ENCODE results near the gene KRT23.
"Not testable (repeated sequence)": the region's sequence is repeated elsewhere in the genome, so short reads cannot be mapped to it uniquely, and the experiment has no call there.

The KRT23 gene

GRCh38 chr17:40947929-40948328, 10.5 kb upstream of the KRT23 start:
- DNase-seq, result no peak

GRCh38 chr17:40945414-40945813, 8.0 kb upstream of the KRT23 start:
- no peak for DNase-seq

GRCh38 chr17:40944531-40944930, 7.1 kb upstream of the KRT23 start:
- DNase-seq, result no peak

GRCh38 chr17:40942553-40942952, 5.1 kb upstream of the KRT23 start:
- DNase-seq, result no peak

- DNase-seq, result no peak
These were observed 2.8 kb upstream of the KRT23 start for GRCh38 chr17:40940266-40940665.

- DNase-seq, result no peak
These were observed 1.5 kb upstream of the KRT23 start for GRCh38 chr17:40938981-40939380.

- DNase-seq, result no peak
These were observed 470 bp downstream of the KRT23 start for GRCh38 chr17:40936976-40937375.

GRCh38 chr17:40936437-40936971, 942 bp downstream of the KRT23 start:
- DNase-seq, result no peak

- DNase-seq, result no peak
These were observed 1.8 kb downstream of the KRT23 start for GRCh38 chr17:40935624-40936023.

GRCh38 chr17:40932608-40933007, 4.8 kb downstream of the KRT23 start:
- DNase-seq, result no peak

- no peak for DNase-seq
These were observed 6.1 kb downstream of the KRT23 start for GRCh38 chr17:40931311-40931710.

GRCh38 chr17:40926341-40926740, 11.1 kb downstream of the KRT23 start:
- DNase-seq, result no peak

GRCh38 chr17:40922239-40922638, 15.2 kb downstream of the KRT23 start:
- no peak for DNase-seq

- no peak for DNase-seq
These were observed 16.4 kb downstream of the KRT23 start for GRCh38 chr17:40921026-40921425.

GRCh38 chr17:40917116-40917515, 20.3 kb downstream of the KRT23 start:
- DNase-seq, result not testable (repeated sequence)

- no peak for DNase-seq
These were observed 21.1 kb downstream of the KRT23 start for GRCh38 chr17:40916366-40916765.

GRCh38 chr17:40915721-40916256, 21.7 kb downstream of the KRT23 start:
- no peak for DNase-seq

- DNase-seq, result no peak
These were observed 22.2 kb downstream of the KRT23 start for GRCh38 chr17:40915199-40915661.

GRCh38 chr17:40914075-40914855, 23.2 kb downstream of the KRT23 start:
- DNase-seq, result no peak

- no peak for DNase-seq
These were observed 24.8 kb downstream of the KRT23 start for GRCh38 chr17:40912486-40913210.

- DNase-seq, result no peak
These were observed 27.0 kb downstream of the KRT23 start for GRCh38 chr17:40910441-40910841.

- DNase-seq, result no peak
These were observed 27.7 kb downstream of the KRT23 start for GRCh38 chr17:40909755-40910154.

GRCh38 chr17:40909351-40909750, 28.1 kb downstream of the KRT23 start:
- DNase-seq, result peak; percentile 69

GRCh38 chr17:40906613-40907012, 30.8 kb downstream of the KRT23 start:
- no peak for DNase-seq
